Bronchial epithelial cell (primary cell): ENCODE results near the gene CSK. TPM values are rescaled to one million over a fixed set of nuclear protein-coding genes. Genes with fewer than 3 reads are reported as not detected.
"Not testable (repeated sequence)": the region's sequence is repeated elsewhere in the genome, so short reads cannot be mapped to it uniquely, and the experiment has no call there.

Experiments
- DNase-seq: peaks from one replicate; pipeline ENCODE4 v3.0.0-alpha.2; 2010; ENCODE audit warnings: low read depth
- FAIRE-seq: peaks from 2 replicates; lab custom pipeline; 2011; peaks lifted over from hg19 to GRCh38; lab: Jason Lieb, UNC
- H3K27me3 ChIP-seq: 2 replicates; pipeline ENCODE4 v1.5.1; 2011; ENCODE audit warnings: low read length; ENCODE audit not compliant: control insufficient read depth, insufficient read depth
- H3K36me3 ChIP-seq: 2 replicates; pipeline ENCODE4 v1.5.1; 2011; ENCODE audit warnings: low read length; ENCODE audit not compliant: control insufficient read depth, insufficient read depth
- H3K4me3 ChIP-seq: 2 replicates; pipeline ENCODE4 v1.5.1; 2011; ENCODE audit warnings: mild to moderate bottlenecking, low read depth, low read length, control low read depth
- total RNA-seq: library from RNA; depleted of rRNA; stranded (reverse); fragments of >200 nt; gene quantifications from 2 replicates; pipeline ENCODE4 v1.2.1, GENCODE V29; 2014
- TF ChIP-seq, protein P1 (sequence below): IDR thresholded peaks from 2 replicates; pipeline ENCODE4 v1.5.1; 2011; ENCODE audit warnings: mild to moderate bottlenecking, moderate library complexity, low read length, control low read depth, inconsistent platforms; ENCODE audit not compliant: insufficient read depth, severe bottlenecking

Gene CSK
- total RNA-seq, result 28.9 and 29.2 TPM in 2 replicates

DNA sequence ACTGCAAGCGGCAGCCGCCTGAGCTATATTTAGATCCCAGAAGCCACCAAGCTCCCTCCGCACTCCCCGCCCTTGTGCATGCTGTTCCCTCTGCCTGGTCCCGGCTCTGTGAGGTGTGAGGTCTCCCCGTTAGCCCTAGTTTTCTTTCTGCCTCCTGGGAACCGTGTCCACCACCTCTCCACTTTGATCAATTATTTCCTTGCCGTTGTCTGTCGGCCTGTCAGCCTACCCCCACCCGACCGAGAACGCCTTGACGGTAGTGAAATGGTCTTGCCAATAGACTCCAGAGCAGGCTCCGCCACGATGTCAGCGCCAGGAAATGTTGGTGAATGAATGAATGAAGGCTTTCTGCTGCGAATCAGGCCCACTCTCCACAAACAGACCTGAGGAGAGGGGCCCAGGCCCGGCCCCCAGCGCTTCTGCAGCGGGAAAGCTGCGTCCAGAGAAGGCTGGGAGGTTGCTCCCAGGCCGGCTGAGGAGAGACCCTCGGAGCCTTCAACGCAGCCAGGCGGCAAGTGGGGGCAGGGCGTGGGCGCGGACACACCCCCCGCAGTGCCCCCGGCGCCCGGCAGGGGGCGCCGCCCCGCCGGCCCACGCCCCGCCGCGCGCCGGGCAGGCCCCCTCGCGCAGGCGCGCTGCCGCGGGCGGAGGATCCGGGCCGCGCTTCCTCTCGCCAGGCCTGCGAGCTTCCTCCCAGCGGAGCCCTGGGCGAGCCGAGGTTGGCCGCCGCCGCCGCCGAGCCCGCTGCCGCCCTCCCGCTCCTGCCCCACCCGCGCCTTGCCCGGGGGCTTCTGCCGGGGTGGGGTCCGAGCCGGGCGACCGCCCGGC, at the start of gene CSK:
TSS of gene CSK (plus strand) at position 650 of the 828 bp plus-strand sequence. CDS start 16,218 bp downstream, outside the sequence.
- TF ChIP-seq, protein P1, sequence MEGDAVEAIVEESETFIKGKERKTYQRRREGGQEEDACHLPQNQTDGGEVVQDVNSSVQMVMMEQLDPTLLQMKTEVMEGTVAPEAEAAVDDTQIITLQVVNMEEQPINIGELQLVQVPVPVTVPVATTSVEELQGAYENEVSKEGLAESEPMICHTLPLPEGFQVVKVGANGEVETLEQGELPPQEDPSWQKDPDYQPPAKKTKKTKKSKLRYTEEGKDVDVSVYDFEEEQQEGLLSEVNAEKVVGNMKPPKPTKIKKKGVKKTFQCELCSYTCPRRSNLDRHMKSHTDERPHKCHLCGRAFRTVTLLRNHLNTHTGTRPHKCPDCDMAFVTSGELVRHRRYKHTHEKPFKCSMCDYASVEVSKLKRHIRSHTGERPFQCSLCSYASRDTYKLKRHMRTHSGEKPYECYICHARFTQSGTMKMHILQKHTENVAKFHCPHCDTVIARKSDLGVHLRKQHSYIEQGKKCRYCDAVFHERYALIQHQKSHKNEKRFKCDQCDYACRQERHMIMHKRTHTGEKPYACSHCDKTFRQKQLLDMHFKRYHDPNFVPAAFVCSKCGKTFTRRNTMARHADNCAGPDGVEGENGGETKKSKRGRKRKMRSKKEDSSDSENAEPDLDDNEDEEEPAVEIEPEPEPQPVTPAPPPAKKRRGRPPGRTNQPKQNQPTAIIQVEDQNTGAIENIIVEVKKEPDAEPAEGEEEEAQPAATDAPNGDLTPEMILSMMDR, result peak; percentile 64
- H3K27me3 ChIP-seq, result no peaks in the 10 kb centered on the region
- DNase-seq, result no peak
- no peak for FAIRE-seq
- H3K36me3 ChIP-seq, result peaks cover 4% of the 10 kb centered on the region
- peak within 1 kb of the TSS; percentile 82 for H3K4me3 ChIP-seq

- TF ChIP-seq, protein P1, result no peak
- H3K36me3 ChIP-seq, result no peaks in the 10 kb centered on the region
- peak; percentile 88 for FAIRE-seq
- H3K4me3 ChIP-seq, result no peak overlapping the region
- peaks cover 3% of the 10 kb centered on the region for H3K27me3 ChIP-seq
- DNase-seq, result no peak
Observed at GRCh38 chr15:74732846-74733245, 49.0 kb upstream of the CSK start.

DNA sequence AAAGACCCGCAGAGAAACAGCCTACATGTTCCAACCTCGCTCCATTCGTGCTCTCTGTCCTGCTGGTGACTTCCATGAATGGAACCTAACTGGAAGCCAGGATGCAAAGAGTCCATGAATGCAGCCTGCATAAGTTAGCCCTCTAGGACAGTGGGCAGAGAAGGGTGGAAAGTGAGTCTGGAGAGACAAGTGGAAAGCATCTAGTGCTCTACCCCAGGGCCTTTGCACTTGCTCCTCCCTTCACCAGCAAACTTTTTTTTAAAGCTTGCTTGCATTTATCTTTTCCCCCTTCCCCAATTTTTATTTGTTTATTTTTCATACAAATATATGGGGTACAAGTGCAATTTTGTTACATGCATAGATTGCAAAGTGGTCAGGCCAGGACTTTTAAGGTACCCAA, 48.6 kb upstream of the CSK start:
- TF ChIP-seq, protein P1, result no peak
- FAIRE-seq (no peak), DNase-seq (no peak)
- H3K36me3 ChIP-seq, result no peaks in the 10 kb centered on the region
- no peak overlapping the region for H3K4me3 ChIP-seq
- peaks cover 3% of the 10 kb centered on the region for H3K27me3 ChIP-seq

DNA sequence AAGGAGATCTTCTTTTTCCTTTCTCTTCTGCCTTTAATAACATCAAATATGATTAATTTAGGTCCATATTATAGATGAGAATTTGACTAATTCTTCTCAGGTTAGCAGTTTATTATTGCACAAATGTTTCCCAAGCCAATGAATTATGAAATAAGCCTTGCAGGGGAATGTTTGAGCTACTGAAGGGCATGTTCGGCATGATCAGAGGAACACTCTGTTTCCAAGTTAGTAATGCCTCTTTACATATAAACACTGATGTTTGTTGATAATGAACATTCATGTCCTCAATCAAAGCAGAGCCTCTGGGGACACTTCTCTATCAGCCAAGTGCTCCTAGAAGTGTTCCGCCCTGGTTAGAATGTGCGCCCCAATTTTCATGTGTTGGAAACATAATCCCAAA, 46.6 kb upstream of the CSK start:
- FAIRE-seq (no peak), DNase-seq (no peak)
- TF ChIP-seq, protein P1, result no peak
- Histone ChIP-seq H3K27me3 (peaks cover 3% of the 10 kb centered on the region), H3K4me3 (no peak overlapping the region), H3K36me3 (no peaks in the 10 kb centered on the region)

DNA sequence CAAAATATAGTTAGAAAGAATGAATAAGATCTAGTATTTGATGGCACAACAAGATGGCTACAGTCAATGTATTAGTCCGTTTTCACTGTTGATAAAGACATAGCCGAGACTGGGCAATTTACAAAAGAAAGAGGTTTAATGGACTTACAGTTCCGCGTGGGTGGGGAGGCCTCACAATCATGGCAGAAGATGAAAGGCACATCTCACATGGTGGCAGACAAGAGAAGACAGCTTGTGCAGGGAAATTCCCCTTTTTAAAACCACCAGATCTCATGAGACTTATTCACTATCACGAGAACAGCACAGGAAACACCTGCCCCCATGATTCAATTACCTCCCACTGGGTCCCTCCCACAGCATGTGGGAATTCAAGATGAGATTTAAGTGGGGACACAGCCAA, 43.6 kb upstream of the CSK start:
- H3K27me3 ChIP-seq, FAIRE-seq: not testable (repeated sequence)

DNA sequence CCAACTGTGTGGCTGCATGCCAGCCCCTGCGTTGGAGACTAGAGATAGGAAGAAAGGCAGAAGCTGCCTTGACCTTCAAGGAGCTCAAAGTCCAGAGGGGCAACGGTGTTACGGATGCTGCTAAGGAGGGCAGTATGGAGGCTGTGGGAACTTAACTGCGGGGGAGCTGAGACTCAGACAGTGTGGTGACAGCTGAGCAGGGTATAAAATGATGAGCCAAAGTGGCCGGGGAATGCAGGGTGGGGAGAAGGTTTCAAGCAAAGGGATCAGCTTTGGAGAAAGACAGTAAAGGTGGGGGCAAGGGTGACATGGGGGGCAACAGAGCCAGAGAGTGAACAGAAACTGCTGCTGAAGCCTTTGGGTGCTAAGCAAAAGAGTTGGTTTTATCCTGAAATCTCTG, 39.5 kb upstream of the CSK start:
- FAIRE-seq, result no peak
- TF ChIP-seq, protein P1, result no peak
- no peaks in the 10 kb centered on the region for H3K36me3 ChIP-seq
- H3K4me3 ChIP-seq, result no peak overlapping the region
- no peaks in the 10 kb centered on the region for H3K27me3 ChIP-seq
- no peak for DNase-seq

More for the DNA sequence above, 43.6 kb upstream of the CSK start:
- H3K36me3 ChIP-seq, H3K4me3 ChIP-seq, DNase-seq: not testable (repeated sequence)
